ENCODE measurements around the gene RCC1. TPM values are rescaled to one million over a fixed set of nuclear protein-coding genes. Genes with fewer than 3 reads are reported as not detected.

The RCC1 gene
- total RNA-seq: 33.1 and 70.1 TPM in 2 replicates

DNA sequence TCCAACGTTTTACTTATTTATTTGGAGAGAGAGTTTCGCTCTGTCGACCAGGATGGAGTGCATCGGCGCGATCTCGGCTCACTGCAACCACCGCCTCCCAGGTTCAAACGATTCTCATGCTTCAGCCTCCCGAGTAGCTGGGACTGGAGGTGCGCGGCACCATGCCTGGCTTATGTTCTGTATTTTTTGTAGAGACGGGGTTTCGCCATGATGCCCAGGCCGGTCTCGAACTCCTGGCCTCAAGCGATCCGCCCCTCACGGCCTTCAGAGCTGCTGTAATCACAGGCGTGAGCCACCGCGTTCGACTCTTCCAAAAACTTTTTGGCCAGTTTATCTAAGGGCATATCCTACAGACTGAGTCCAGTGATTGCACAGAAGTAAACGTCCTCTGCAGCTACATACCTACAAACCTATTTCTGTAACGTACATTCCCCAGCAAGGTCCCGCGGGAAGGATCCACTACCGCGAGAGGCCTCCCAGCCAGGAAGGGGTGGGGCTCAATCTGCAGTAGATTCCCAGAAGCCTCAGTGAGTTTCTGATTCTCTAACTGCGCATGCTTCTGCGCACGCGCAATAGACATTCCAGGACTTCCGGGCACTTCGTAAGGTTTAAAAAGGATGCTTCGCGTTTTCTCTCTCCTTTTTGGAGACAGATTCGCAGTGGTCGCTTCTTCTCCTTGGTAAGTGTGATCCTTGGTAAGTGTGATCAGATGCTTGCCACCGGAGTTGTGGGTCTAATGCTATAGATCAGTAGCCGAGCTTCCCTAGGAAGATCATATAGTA lies at the start of gene RCC1:
TSS of gene RCC1 (plus strand) at position 638 of the 782 bp plus-strand sequence. CDS start 23,824 bp downstream, outside the sequence.

GRCh38 chr1:28552758-28553663 lies 47.2 kb downstream of the RCC1 start, which contains the start of gene TRNAU1AP:
TRNAU1AP (plus strand) TSS chr1:28553085; CDS start chr1:28553111, 26 bp downstream.

Other genes with a start within 250 kb of the RCC1 start
- gene SESN2, start 246.5 kb upstream of the RCC1 start, total RNA-seq: 19.4 and 27.0 TPM in 2 replicates
- 20.2 and 26.3 TPM in 2 replicates for gene MED18, start 177.0 kb upstream of the RCC1 start, total RNA-seq
- 3.1 and 3.7 TPM in 2 replicates for gene PHACTR4, start 136.3 kb upstream of the RCC1 start, total RNA-seq
- gene TRNAU1AP, start 47.0 kb downstream of the RCC1 start, total RNA-seq: 22.8 and 23.3 TPM in 2 replicates
- gene RAB42, start 86.2 kb downstream of the RCC1 start, total RNA-seq: 3.6 and 5.1 TPM in 2 replicates
- gene TAF12, start 137.0 kb downstream of the RCC1 start, total RNA-seq: 71.5 and 75.9 TPM in 2 replicates
- not detected in 2 replicates for gene RNU11, start 142.6 kb downstream of the RCC1 start, total RNA-seq
- gene GMEB1, start 162.7 kb downstream of the RCC1 start, total RNA-seq: 4.3 and 6.5 TPM in 2 replicates
- gene YTHDF2, start 230.9 kb downstream of the RCC1 start, total RNA-seq: 41.4 and 51.8 TPM in 2 replicates

Measured in smooth muscle cell of bladder (primary cell).